ENCODE data around the gene GPC6.

Gene GPC6

DNA sequence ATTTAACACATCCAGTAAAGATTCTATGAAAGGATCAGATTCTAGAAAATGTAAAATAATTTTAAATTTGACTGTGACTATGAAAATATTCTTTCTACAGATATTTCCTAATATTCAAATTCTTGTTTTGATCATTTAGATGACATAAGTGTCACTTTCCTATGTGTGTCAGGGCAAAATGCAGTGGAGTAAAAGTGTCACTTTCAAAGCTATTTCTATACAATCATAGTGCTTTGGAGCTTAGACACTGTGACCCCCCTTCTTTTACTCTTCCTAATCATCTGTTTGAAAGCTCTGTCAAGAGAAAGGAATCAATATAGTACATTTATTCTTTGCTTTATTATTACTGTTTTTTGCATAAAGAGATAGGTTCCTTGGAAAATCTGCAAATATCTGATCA is 760.9 kb downstream of the GPC6 start:
- in situ Hi-C loops (cut with MboI; ENCODE audit: low sequenced_read_pairs): no loop called here

DNA sequence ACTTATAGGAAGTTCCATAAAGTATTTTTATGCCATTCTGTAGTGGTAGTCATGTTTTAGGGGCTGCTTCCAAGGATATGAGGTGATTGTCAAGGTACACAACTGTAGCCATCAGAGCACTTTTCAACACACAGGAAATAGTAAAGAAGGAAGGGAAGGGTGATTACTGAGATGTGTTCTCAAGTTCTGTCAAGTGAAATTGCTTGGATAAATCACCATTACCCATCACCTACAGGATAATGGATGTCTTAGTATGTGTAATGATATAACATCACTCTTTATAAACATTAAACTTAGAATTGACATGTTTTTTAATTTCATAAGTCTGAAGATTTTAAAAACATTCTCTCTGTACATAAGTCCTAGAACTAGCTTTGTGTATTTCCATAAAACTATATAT is 765.0 kb downstream of the GPC6 start:
- in situ Hi-C loops (cut with MboI; ENCODE audit: low sequenced_read_pairs): no loop called here

DNA sequence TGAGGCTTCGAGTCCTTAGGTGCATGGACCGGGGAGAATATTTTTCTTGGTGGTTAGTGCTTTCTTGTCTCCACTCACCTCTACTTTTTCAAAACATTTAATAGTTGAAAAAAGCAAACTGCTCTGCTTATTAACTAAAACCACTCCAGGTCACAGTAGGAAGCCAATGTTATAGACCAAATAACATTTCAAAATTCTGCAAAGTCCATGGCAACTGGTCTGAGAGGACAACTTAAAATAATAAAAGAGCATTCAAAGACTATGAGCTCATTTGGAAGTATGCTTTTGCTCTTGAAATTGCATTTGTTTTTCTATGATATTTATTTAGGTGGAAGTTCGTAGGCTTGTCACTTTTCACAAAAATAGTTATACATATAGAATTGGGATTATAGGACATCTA is 769.9 kb downstream of the GPC6 start:
- in situ Hi-C loops (cut with MboI; ENCODE audit: low sequenced_read_pairs): no loop called here

DNA sequence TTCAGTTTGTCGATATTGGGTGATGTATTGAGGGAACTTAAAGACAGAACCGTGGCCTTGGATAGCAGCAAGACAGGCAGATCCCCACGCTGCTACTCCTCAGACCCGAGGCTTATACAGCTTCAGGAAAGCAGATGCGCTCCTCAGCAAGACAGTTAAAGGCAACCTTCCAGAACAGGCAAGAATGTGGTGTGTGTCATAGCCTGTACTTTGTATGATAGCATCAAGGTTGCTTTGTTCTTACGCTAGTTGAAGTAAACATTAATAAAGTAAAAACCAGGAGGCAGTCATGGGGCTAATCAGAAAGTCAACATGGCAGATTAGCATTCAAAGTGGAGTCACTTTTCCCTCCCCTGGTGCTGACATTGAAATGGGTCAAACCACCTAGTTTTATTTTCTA is 779.7 kb downstream of the GPC6 start:
- in situ Hi-C loops (cut with MboI; ENCODE audit: low sequenced_read_pairs): no loop called here

DNA sequence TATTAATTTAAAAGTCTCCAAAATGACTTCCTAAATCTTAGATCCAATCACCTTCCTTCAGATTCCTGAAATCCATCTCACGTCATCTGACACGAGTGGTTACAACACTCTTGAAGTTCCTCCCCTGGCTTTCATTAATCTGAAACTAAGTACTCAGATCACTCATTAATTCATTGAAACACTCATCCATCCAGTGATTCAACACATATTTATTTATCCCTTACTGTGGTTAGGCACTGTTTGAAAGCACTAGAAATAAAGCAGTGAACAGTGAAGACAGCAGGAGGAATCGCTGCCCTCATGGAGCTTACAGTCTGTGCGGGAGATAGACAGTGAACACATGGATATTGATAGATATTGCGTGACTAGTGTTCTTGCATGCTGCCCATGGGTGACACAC is 780.5 kb downstream of the GPC6 start:
- in situ Hi-C loops (cut with MboI; ENCODE audit: low sequenced_read_pairs): no loop called here

DNA sequence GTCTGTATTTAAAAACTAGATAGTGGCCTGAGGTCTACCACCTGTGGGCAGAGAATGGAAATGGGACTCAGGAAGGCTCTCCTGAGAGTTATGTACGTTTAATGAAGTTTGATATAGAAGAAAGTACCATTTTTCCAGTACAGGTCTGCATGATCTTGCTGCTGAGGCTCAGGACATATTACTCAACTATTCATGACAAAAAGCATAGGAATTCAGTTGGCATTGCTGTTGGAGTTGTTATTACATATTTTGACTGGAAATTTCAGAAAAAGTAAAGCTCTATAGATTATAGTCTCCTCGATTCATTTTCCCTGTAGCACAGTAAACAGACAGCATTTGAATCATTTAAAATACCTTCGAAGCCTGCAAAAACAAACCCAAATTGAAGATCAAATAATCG is 783.1 kb downstream of the GPC6 start:
- in situ Hi-C loops (cut with MboI; ENCODE audit: low sequenced_read_pairs): no loop called here

DNA sequence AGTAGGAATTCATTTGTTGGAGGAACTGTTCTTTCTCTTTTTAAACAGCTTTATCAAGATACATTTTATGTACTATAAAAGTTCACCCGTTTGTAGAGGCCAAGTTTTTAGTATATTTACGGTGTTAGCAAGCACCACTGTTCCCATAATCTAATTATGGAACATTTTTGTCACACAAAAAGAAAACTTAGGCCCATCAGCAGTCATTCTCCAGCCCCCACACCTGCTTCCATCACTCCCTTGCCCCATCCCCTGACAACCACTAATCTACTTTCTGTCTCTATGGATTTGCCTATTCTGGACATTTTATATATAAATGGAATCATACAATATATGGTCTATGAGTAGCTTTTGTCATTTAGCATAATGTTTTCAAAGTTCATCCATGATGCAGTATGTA is 787.9 kb downstream of the GPC6 start:
- in situ Hi-C loops (cut with MboI; ENCODE audit: low sequenced_read_pairs): no loop called here

DNA sequence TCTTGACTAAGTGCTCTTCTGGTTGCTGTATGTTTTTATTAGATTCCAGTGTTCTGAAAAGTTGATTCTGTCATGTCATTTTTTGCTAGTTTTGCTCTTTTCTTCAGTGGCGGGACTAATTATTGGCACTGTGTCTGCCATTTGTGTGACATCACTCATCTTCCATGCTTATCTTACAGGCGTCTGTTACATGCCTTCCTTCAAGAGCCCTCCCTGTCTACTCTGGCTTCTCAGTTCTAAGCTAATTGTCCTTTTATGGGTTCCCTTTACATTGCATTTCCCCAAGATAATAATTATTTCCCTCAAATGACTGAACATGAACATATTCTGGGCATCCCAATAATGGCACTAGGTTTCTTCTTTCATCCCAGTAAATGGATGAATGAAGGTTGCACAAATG is 793.8 kb downstream of the GPC6 start:
- in situ Hi-C loops (cut with MboI; ENCODE audit: low sequenced_read_pairs): no loop called here

DNA sequence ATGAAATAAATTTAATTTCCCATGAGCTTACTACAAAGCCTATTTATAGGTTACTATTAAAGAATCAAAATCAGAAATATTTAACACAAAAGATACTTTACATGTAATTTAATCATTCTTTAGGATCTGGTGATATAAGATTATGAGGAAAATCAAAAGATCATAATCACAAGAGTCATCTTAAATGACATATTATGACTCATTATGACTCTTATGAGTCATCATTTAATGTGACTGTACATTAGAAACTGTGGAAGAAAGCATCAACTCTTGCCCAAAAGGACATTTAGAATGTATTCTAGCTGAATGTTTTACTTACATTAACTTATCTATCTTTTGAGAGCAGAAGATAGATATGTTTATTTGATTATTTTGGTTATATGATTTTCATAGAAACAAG is 794.2 kb downstream of the GPC6 start:
- in situ Hi-C loops (cut with MboI; ENCODE audit: low sequenced_read_pairs): no loop called here

DNA sequence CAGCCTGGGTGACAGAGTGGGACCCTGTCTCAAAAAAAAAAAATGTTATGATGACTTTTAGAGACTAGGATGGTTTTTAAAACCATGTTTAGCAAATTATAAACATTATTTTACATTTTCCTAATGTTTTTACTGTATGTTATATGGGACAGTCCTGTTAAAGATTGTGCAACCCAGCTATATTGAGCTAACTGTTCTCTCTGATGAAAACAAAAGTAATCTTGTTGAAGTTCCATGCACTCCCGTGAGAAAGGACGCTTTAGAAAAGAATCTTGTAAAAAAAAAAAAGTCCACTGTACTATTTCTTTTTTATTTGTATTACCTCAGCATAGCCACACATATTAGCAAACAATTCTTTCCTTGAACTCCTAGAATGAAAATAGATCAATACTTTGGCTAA is 801.6 kb downstream of the GPC6 start:
- in situ Hi-C loops (cut with MboI; ENCODE audit: low sequenced_read_pairs): no loop called here

DNA sequence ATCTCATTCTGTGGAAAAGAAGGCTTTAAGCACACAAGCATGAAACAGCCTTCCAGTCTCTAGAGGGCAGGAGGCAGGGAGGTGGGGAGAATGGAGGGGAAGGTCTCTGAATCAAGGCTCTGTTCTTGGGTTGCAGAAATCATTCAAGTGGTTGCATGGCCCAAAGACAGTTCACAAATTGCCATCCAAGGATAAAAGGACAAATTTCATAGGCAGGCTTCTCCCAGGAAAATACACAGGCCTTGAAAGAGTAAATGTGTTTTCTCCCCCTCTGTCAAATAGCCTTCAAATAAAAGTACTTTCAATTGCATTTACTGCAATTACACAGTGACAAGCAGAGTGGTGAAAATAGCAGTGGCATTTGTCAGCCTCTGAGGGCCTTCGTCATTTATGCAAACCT is 802.0 kb downstream of the GPC6 start:
- in situ Hi-C loops (cut with MboI; ENCODE audit: low sequenced_read_pairs): no loop called here

DNA sequence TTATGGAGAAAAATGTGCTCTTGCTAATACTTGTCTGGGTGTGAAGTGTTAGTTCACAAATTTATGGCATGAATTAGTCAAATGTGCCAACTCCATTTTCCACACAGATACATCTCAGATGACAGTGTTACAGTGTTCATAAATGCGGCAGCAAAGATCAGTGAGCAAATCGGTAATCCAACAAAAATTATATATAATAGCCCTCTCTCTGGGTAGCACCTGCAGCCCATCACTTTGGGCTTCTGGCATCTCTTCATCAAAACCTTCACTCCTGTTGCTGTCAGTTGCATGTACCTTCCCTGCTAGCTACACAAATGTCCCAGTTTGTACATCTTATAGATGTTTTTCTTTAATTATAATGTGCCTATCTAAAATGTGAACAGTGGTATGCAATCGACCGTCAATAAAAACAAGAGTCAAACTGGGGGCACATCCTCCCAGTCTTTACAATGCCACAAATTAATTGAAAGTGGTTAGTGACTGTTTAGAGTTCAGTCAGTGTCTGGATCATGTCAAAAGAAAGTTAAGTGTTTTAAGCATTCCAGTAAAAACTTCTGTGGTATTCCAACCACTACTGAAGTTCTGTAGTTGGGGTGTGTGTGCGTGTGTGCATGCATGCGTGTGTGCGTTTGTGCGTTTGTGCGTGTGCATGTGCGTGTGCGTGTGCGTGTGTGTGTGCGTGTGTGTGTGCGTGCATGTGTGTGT is 804.0 kb downstream of the GPC6 start:
- in situ Hi-C loops (cut with MboI; ENCODE audit: low sequenced_read_pairs): no loop called here

DNA sequence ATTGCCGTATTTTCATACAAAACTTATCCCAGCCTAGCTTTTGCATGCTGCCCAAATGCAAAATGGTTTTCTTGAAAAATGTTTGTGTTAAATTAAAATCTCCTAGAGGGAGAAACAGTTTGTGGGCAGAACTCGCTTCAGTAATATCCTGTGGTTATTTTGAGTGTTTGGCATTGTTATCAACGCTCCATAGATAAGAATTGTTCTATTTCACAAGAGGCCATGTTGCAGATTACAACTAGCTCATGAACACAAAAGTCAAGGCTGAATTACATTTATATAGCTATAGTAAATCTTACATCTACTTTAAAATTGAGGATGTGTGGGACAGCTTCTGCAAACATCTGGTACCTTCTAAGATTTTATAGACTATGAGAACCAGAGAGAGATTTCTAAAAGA is 805.0 kb downstream of the GPC6 start:
- in situ Hi-C loops (cut with MboI; ENCODE audit: low sequenced_read_pairs): no loop called here

DNA sequence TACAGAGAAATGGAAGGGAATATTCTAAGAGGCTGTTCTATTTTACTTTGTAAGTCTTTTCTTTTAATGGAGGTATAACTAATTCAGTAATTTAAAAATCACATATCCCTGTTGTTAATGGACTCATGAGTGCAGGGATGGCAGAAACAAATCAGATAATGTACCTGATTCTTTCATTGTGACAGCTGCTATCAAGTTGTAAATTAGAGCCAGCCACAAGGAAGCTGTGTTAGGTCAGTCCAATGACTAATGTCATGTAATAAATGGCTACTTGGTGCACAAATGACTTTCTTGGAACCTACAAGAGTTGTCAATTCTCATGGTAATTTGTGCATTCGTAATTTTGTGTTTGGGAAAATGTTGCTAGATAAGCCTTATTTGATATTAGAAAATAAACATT is 806.5 kb downstream of the GPC6 start:
- in situ Hi-C loops (cut with MboI; ENCODE audit: low sequenced_read_pairs): no loop called here

DNA sequence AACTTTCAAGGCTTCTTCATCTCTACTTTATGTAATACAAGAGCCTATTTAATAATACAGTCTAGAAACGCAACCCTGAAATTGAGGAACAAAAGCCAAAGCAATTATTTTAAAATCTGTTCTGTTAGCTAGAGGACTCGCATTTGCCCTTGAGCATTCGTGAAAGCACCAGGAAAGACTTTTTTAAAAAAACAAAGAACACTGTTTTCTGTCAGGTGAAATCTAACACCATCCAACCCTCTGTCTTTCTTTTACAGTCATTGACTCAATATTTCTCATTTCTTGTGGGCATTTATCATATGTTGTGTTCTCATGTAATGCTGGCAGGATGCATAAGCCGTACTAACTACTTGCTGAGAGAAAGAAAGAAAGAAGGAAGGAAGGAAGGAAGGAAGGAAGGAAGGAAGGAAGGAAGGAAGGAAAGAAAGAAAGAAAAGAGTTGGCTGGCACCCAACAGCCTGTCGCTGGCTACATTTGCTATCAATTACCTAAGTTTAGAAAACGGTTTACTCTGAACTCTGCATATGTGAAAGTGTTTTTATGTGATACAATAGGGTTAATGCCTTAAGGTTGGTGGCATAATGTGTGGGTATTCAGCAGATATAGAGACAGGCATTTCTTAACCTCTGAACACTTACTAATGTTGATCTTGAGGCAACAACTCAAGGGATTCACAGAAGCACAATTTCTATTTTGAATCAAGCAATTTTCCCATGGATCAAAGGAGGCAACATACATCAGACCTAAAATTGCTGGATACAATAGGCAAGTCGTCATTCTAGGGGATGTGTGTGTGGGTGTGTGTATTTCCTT is 807.4 kb downstream of the GPC6 start:
- in situ Hi-C loops (cut with MboI; ENCODE audit: low sequenced_read_pairs): no loop called here

DNA sequence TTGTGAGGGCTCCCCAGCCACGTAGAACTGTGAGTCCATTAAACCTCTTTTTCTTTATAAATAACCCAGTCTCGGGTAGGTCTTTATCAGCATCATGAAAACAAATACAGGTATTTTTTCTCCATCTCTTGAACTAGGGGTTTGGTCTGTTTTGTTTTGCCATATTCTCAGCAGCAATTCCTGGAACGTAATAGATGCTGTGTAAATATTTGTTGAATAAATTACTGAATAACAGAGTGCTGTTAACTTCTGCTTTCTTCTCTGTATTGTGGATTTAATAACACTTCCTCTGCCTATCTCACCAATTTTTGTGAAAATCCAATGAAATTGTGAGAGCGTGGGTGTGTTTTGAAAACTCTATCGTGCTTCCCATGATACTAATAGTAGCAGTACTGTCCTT is 823.4 kb downstream of the GPC6 start:
- in situ Hi-C loops (cut with MboI; ENCODE audit: low sequenced_read_pairs): no loop called here

DNA sequence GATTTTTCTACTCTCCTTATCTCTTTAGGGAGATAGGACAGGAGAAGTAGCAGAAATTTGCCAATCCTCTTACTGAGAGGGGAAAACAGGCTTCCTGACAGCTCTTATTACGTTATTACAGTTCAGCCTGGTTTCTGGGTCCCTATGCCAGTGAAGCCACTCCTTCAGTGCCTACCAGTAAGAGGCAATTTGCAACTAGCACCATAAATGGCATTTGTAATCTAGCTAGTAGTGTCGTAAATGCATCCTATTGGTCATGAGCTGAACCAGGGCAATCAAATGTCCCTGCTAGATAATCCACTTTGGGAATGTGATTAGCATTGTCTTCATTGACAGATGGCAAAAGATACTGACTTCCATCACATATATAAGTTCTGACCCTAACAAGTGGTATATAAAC is 824.1 kb downstream of the GPC6 start:
- in situ Hi-C loops (cut with MboI; ENCODE audit: low sequenced_read_pairs): no loop called here

DNA sequence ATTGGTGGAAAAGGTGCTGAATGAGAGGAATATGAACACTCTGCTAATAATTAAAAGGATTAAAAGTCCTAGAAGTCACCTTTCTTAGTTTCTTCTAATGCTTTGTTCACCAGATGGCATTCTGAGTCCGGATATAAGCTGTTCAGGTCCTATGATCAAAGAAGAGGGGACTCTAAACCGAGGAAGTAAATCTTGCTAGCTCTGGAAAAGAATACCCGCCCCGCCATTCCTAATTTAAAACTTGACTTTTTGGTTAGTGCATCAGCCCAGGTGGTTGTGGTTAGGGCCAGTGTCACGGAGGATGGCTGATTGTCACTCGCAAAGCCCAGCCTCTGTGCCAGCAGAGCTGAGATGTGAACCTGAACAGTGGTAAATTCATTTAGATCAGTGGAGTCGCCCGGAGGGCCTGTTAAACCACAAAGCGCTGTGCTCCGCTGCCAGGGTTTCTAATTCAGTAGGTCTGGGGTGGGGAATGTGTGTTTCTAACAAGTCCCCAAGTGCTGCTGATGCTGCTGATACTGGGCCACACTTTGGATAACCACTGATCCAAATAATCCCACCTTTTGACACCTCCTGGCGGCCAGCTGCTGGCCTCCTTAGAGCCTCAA is 827.5 kb downstream of the GPC6 start:
- in situ Hi-C loops (cut with MboI; ENCODE audit: low sequenced_read_pairs): no loop called here

DNA sequence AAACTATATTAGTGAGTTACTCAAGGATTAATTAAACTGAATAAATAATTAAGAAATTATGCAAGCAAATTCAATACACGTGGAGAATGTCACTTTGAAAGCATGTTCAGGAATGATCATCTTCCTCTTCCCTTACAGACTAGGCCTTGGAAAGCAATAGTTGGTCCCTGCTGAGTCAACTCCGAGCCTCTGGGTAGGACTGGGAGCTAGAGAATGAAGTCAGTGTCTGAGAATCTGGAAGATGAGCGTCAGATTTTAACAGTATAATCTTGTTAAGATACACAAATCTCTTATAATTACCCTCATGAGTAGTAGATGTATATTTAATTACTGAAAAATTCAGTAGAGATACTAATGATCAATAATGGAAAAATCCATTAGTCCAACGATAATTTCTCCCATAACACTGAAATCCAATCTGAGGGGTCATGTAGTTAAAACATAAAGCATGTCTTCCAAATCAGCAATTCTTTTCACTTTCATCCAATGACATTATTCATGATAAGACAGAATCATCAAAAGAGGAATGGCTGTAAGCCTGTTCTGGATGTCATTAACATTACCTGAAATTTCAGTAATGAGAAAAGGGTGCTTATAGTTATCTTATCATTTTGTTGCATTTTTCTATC is 829.9 kb downstream of the GPC6 start:
- in situ Hi-C loops (cut with MboI; ENCODE audit: low sequenced_read_pairs): no loop called here

DNA sequence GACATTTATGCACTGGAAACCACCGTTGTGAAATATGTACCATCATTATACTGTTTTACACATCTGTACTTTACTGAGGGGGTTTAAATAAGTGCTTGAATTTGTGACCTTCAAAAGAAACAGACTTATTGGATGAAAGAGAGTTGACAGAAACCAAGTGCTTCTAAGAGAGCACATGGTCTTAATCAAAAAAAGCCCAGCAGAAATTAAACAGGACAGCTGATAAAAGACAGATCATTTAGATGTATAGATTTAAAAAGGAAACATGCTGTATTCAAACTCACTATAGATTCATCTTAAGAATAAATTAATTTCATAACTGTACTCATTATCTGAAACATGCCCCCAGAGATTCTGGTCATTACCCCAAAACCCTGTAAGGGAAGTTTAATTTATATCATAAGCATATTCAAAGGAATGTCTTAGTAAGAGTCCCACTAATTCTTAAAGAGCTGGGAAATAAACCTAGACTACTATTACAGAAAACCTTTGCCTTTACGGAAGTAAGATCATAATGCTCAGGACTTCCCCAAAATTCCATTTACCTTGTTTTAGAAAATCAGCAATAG is 831.1 kb downstream of the GPC6 start:
- in situ Hi-C loops (cut with MboI; ENCODE audit: low sequenced_read_pairs): no loop called here

DNA sequence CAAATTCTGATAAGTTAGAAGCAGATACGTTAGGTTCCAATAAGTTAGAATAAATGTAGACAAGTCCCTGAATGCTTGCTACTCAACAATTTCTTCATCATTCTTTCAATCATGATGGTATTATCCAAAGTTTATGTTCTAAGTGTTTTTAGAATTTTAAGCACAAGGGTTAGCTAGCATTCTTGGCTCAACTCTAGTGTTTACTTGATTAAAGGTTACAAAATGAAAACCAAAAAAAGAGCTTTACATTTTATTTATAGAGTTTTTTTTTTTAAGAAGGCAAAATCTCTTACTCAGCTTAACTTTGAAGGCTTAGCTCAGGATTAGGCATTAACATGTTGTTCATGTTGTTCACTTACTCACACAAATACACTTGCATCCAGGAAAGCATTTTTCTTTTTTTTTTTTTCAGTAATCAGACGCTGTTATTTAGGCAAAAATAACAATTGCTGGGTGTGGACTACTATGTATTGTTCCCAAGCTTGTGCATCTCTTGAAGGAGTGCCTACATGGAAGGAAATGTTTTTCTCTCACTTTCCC is 832.3 kb downstream of the GPC6 start:
- in situ Hi-C loops (cut with MboI; ENCODE audit: low sequenced_read_pairs): no loop called here
